Measurements from ENCODE around the gene GLTP. TPM values are rescaled to one million over a fixed set of nuclear protein-coding genes. Genes with fewer than 3 reads are reported as not detected.

Gene GLTP
- total and polyA plus RNA-seq, 3 experiments from 2014 or later = 39.3 to 67.4 (median 42.7) TPM

DNA sequence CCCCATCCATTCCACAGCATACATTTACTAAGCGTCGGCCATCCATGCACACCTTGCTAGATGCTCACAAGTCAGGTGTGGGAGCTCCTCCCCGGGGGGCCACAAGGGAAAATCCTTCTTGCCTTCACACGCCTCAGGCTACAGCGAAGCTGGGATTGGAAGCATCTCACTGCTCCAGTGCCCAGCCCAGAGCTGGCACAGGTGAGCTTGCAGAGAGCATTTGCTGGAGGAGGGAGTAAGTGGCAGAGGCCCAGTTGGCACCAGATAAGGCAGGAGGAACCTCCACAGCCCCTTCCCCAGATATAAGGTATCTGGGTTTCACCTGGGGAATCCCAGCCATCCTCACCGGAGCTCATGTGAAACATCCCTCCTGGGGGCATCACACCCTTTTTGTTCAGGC lies 49.0 kb downstream of the GLTP start:
- H3K4me1 Mint-ChIP-seq = peaks cover 0 to 4% (median 2%) of the 10 kb centered on the region in 3 donors
- POLR2A ChIA-PET = no interaction called here
- H3K36me3 ChIP-seq (ENCODE audit: insufficient read depth, low read length) = no peaks in the 10 kb centered on the region
- CTCF ChIA-PET = interaction anchor here (0.8 kb wide), 1 partner anchor 14 kb away, joined by 3 read pairs; no protein-coding TSS in a partner anchor
- peaks cover 5% of the 10 kb centered on the region for H3K27me3 ChIP-seq (ENCODE audit: insufficient read depth, low read length, poor library complexity, severe bottlenecking)
- H3K9me3 Mint-ChIP-seq = no peaks in the 10 kb centered on the region
- H3K36me3 Mint-ChIP-seq = no peaks in the 10 kb centered on the region
- no peak for DNase-seq
- no peak overlapping the region for H3K4me3 Mint-ChIP-seq
- H3K4me3 ChIP-seq (ENCODE audit: low read length) = no peak overlapping the region
- no peaks in the 10 kb centered on the region for H3K4me1 ChIP-seq (ENCODE audit: insufficient read depth, low read length)
- H3K27me3 Mint-ChIP-seq = peaks cover 30 to 37% of the 10 kb centered on the region in 2 donors
- peak overlapping the region in 1 of 8 donors; percentile 66 for H3K27ac Mint-ChIP-seq
- no peak overlapping the region for H3K27ac ChIP-seq (ENCODE audit: low read depth, low read length)
- no peaks in the 10 kb centered on the region for H3K9me3 ChIP-seq (ENCODE audit: low read length)

DNA sequence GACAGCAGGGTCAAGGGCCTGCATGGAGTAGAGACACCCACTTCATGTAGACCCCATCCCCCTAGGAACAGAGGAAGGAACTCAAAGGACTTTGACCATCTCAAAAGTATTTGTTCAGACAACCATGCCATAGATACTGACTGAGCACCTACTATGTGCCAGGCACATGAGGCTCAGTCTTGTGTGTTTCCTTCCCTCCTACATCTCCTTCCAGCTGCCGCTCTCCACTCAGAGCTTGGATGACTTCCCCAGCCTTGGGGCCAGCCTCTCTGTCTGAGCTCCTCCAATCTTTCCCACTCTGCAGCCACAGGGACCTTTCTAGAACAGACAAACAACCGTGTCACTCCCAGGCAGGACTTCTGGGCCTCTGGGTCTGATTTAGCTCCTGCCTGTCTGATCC lies 49.6 kb downstream of the GLTP start:
- CTCF ChIA-PET = interaction anchor here (0.8 kb wide), 1 partner anchor 14 kb away, joined by 3 read pairs; no protein-coding TSS in a partner anchor
- Histone ChIP-seq H3K36me3 (ENCODE audit: insufficient read depth, low read length) (no peaks in the 10 kb centered on the region), H3K27me3 (ENCODE audit: insufficient read depth, low read length, poor library complexity, severe bottlenecking) (peaks cover 5% of the 10 kb centered on the region), H3K27ac (ENCODE audit: low read depth, low read length) (no peak overlapping the region), H3K4me3 (ENCODE audit: low read length) (no peak overlapping the region), H3K9me3 (ENCODE audit: low read length) (no peaks in the 10 kb centered on the region), H3K4me1 (ENCODE audit: insufficient read depth, low read length) (no peaks in the 10 kb centered on the region)
- H3K9me3 Mint-ChIP-seq = no peaks in the 10 kb centered on the region
- no peak overlapping the region for H3K27ac Mint-ChIP-seq
- POLR2A ChIA-PET = no interaction called here
- peaks cover 30 to 37% of the 10 kb centered on the region in 2 donors for H3K27me3 Mint-ChIP-seq
- peaks cover 0 to 4% (median 2%) of the 10 kb centered on the region in 3 donors for H3K4me1 Mint-ChIP-seq
- no peak for DNase-seq
- H3K4me3 Mint-ChIP-seq = no peak overlapping the region
- no peaks in the 10 kb centered on the region for H3K36me3 Mint-ChIP-seq

DNA sequence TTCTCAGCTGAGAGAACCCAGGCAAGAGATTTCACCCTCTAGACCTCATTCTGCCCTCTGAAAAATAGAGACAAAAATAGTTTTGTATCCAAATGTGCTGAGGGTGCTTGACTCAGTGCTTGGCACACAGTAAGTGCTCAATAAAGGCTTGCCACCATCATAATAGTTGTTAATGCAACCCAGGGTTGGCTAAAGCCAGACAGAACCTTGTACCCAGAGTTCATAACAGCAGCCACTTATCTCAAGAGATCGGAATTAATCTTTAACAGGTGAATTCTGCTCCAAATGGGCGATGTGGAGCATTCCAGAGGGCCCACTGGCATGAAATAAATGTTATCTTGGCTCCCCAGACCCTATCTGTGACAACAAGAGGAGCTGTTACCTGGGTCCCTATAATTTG lies 50.1 kb downstream of the GLTP start:
- Mint-ChIP-seq H3K9me3 (no peaks in the 10 kb centered on the region), H3K27me3 (peaks cover 30 to 38% of the 10 kb centered on the region in 2 donors), H3K27ac (no peak overlapping the region), H3K4me3 (no peak overlapping the region), H3K36me3 (no peaks in the 10 kb centered on the region), H3K4me1 (peaks cover 0 to 4% (median 2%) of the 10 kb centered on the region in 3 donors)
- no peak overlapping the region for H3K27ac ChIP-seq (ENCODE audit: low read depth, low read length)
- ChIA-PET POLR2A (no interaction called here), CTCF (interaction anchor here (0.8 kb wide), 1 partner anchor 23 kb away, joined by 3 read pairs; no protein-coding TSS in a partner anchor)
- H3K4me1 ChIP-seq (ENCODE audit: insufficient read depth, low read length) = no peaks in the 10 kb centered on the region
- no peak for DNase-seq
- no peak overlapping the region for H3K4me3 ChIP-seq (ENCODE audit: low read length)
- H3K36me3 ChIP-seq (ENCODE audit: insufficient read depth, low read length) = no peaks in the 10 kb centered on the region
- peaks cover 5% of the 10 kb centered on the region for H3K27me3 ChIP-seq (ENCODE audit: insufficient read depth, low read length, poor library complexity, severe bottlenecking)
- no peaks in the 10 kb centered on the region for H3K9me3 ChIP-seq (ENCODE audit: low read length)

DNA sequence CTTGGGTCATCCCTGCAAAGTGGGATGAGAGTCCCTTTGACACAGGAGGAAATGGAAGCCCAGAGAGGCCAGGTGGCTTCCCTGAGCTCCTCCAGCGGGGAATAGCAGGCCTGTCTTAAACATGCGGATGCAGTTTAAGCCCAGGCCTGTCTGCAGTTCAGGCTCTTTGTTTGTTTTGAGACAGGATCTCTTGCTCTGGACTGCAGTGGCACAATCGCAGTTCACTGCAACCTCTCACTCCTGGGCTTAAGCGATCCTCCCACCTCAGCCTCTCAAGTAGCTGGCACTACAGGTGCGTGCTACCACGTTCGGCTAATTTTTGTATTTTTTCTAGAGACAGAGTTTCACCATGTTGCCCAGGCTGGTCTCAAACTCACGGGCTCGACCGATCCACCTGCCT lies 50.7 kb downstream of the GLTP start:
- peaks cover 31 to 35% of the 10 kb centered on the region in 2 donors for H3K27me3 Mint-ChIP-seq
- H3K4me1 ChIP-seq (ENCODE audit: insufficient read depth, low read length) = no peaks in the 10 kb centered on the region
- H3K9me3 Mint-ChIP-seq = no peaks in the 10 kb centered on the region
- no peaks in the 10 kb centered on the region for H3K36me3 Mint-ChIP-seq
- H3K27ac ChIP-seq (ENCODE audit: low read depth, low read length) = no peak overlapping the region
- ChIA-PET POLR2A (no interaction called here), CTCF (interaction anchor here (0.8 to 2.0 kb wide), 4 partner anchors 11 to 25 kb away, joined by 3 to 6 read pairs (median 5); no protein-coding TSS in a partner anchor)
- peaks cover 5% of the 10 kb centered on the region for H3K27me3 ChIP-seq (ENCODE audit: insufficient read depth, low read length, poor library complexity, severe bottlenecking)
- H3K4me3 ChIP-seq (ENCODE audit: low read length) = no peak overlapping the region
- H3K9me3 ChIP-seq (ENCODE audit: low read length) = no peaks in the 10 kb centered on the region
- H3K27ac Mint-ChIP-seq = no peak overlapping the region
- no peak overlapping the region for H3K4me3 Mint-ChIP-seq
- peaks cover 0 to 4% (median 2%) of the 10 kb centered on the region in 3 donors for H3K4me1 Mint-ChIP-seq
- DNase-seq = no peak
- no peaks in the 10 kb centered on the region for H3K36me3 ChIP-seq (ENCODE audit: insufficient read depth, low read length)

DNA sequence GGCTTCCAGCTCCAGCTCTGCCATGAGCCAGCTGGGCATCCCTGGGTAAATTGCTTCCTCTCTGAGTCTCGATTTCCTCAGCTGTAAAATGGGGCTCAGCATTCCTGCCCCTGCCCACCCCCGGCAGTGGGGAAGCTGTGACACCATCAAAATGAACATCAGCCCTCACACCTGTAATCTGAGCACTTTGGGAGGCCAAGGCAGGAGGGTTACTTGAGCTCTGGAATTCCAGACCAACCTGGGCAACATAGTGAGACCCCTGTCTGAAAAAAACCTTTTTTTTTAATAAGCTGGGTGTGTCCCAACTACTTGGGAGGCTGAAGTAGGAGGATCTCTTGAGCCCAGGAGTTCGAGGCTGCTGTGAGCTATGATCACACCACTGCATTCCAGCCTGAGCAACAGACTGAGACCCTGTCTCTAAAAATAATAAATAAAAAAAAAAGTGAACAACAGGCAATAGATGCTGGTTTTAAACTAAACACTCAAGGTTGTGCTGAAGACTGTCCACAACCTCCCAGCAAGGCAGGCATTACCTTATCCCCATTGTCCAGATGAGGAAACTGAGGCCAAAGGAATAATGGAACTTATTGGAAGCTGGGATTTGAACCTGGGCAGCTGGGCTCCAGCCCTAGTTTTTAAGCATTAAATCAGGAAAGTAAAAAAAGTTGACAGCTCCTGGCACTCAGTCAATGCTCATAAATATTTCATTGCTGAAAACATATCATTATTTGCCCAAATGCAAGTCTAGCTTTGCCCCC lies 51.4 kb downstream of the GLTP start:
- Mint-ChIP-seq H3K36me3 (no peaks in the 10 kb centered on the region), H3K27ac (no peak overlapping the region), H3K27me3 (peaks cover 31 to 34% of the 10 kb centered on the region in 2 donors), H3K4me3 (no peak overlapping the region), H3K9me3 (no peaks in the 10 kb centered on the region), H3K4me1 (peaks cover 0 to 4% (median 2%) of the 10 kb centered on the region in 3 donors)
- DNase-seq = no peak
- no peak overlapping the region for H3K27ac ChIP-seq (ENCODE audit: low read depth, low read length)
- H3K9me3 ChIP-seq (ENCODE audit: low read length) = no peaks in the 10 kb centered on the region
- H3K36me3 ChIP-seq (ENCODE audit: insufficient read depth, low read length) = no peaks in the 10 kb centered on the region
- CTCF ChIA-PET = interaction anchor here (1.2 to 2.0 kb wide), 3 partner anchors 12 to 24 kb away, joined by 4 to 6 read pairs (median 6); no protein-coding TSS in a partner anchor
- H3K27me3 ChIP-seq (ENCODE audit: insufficient read depth, low read length, poor library complexity, severe bottlenecking) = peaks cover 5% of the 10 kb centered on the region
- H3K4me3 ChIP-seq (ENCODE audit: low read length) = no peak overlapping the region
- POLR2A ChIA-PET = no interaction called here
- no peaks in the 10 kb centered on the region for H3K4me1 ChIP-seq (ENCODE audit: insufficient read depth, low read length)

DNA sequence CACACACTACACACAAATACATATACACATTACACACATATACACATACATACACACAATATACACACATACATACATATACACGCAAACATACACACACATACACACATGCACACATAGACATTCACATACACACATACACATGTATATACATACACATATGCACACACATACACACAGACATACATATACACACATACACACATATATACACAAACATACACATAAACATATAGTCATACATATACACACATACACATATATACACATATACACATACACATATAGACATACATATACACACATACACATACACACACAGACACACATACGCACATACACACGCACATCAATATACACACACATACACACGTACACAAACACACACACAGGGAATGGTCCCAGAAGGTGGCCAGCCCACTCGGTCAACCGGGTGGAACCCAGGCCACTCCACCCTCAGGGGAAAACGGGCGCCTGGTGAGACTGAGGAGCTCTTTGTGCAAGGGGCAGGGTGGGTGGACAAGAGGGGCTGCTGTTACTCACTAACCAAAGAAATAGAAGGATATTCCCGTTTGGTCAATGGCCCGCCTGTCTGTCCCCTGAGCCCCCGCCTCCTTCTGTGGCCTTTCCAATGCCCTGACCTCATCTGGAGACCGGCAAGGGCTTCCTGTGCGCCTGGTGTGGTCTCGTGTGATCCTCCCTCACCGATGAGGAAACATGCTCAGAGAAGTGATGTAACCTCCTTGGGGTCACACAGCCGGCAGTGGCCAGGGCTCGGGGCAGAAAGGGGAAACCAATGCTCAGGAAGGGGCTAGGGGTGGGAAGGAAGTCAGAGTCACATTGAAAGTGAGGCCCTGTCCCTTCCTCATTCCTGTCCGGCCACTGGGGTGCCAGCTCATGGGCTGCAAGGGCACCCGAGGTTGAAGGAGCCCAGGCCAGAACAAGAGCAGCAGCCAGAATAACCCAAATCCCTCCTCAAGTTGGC lies 52.5 kb downstream of the GLTP start:
- Mint-ChIP-seq H3K27ac (no peak overlapping the region), H3K9me3 (no peaks in the 10 kb centered on the region), H3K4me1 (no peaks in the 10 kb centered on the region), H3K4me3 (no peak overlapping the region), H3K36me3 (no peaks in the 10 kb centered on the region), H3K27me3 (peaks cover 25 to 28% of the 10 kb centered on the region in 2 donors)
- no peaks in the 10 kb centered on the region for H3K27me3 ChIP-seq (ENCODE audit: insufficient read depth, low read length, poor library complexity, severe bottlenecking)
- ChIA-PET CTCF (interaction anchor here (2.0 kb wide), 1 partner anchor 17 kb away, joined by 6 read pairs; no protein-coding TSS in a partner anchor), POLR2A (no interaction called here)
- no peaks in the 10 kb centered on the region for H3K4me1 ChIP-seq (ENCODE audit: insufficient read depth, low read length)
- no peak overlapping the region for H3K27ac ChIP-seq (ENCODE audit: low read depth, low read length)
- DNase-seq = no peak
- H3K4me3 ChIP-seq (ENCODE audit: low read length) = no peak overlapping the region
- H3K36me3 ChIP-seq (ENCODE audit: insufficient read depth, low read length) = no peaks in the 10 kb centered on the region
- H3K9me3 ChIP-seq (ENCODE audit: low read length) = no peaks in the 10 kb centered on the region

DNA sequence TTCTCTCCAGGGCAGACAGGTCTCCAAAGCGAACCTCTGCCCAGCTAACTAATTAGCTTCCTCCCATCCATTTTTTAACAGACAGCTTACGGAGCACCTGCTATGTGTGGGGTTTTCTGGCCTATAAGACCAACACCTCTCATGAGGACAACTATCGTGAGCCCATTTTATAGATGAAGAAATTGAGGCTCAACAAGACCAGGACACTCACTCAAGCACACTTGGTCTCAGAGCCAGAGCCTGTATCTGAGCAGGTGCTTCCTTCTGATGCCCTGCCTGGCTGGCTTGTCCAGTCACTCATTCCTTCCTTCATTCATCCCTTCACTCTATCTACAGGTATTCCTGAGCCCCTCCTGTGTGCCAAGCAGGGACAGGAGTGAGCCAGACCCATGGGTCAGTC lies 53.3 kb downstream of the GLTP start:
- H3K27me3 Mint-ChIP-seq = peaks cover 24 to 26% of the 10 kb centered on the region in 2 donors
- H3K27ac Mint-ChIP-seq = no peak overlapping the region
- ChIA-PET CTCF (interaction anchor here (2.2 kb wide), 1 partner anchor 18 kb away, joined by 6 read pairs; no protein-coding TSS in a partner anchor), POLR2A (no interaction called here)
- H3K4me1 ChIP-seq (ENCODE audit: insufficient read depth, low read length) = no peaks in the 10 kb centered on the region
- no peak overlapping the region for H3K4me3 ChIP-seq (ENCODE audit: low read length)
- no peaks in the 10 kb centered on the region for H3K9me3 Mint-ChIP-seq
- no peaks in the 10 kb centered on the region for H3K4me1 Mint-ChIP-seq
- DNase-seq = no peak
- no peaks in the 10 kb centered on the region for H3K9me3 ChIP-seq (ENCODE audit: low read length)
- no peaks in the 10 kb centered on the region for H3K36me3 Mint-ChIP-seq
- H3K27me3 ChIP-seq (ENCODE audit: insufficient read depth, low read length, poor library complexity, severe bottlenecking) = no peaks in the 10 kb centered on the region
- H3K4me3 Mint-ChIP-seq = no peak overlapping the region
- H3K36me3 ChIP-seq (ENCODE audit: insufficient read depth, low read length) = no peaks in the 10 kb centered on the region
- H3K27ac ChIP-seq (ENCODE audit: low read depth, low read length) = no peak overlapping the region

Measured in CD8-positive, alpha-beta memory T cell (primary cell).